Endometrium (tissue), 2 donors: ENCODE measurements around the gene COX19.
"Not testable (repeated sequence)": the region's sequence is repeated elsewhere in the genome, so short reads cannot be mapped to it uniquely, and the experiment has no call there.

Experiments
- FAIRE-seq: peaks from 2 replicates; lab custom pipeline; 2012; peaks lifted over from hg19 to GRCh38; lab: Jason Lieb, UNC
- donor health status: control.
- donor health status: control.

COX19 gene

DNA sequence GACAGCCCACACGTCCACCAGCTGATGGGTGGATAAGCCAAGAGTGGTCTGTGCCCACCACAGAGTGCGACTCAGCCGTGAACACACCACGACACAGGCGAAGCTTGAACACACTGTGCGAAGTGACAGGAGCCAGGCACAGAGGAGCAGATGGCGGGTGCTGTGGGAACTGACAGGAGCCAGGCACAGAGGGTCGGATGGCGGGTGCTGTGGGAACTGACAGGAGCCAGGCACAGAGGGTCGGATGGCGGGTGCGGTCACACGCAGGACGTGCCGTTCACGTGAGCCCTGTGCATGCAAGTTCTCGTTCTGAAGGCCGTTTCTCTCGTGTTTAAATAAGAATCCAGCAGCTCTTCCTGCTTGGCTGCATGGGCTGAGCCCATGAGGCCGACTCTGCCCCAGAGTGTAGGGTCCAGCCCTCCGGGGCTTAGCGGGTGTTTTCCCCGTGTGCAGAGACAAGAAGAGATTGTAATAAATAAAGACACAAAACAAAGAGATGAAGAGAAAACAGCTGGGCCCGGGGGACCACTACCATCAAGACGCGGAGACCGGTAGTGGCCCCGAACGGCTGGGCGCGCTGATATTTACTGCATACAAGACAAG lies 15.0 kb downstream of the COX19 start:
- no peak for FAIRE-seq

DNA sequence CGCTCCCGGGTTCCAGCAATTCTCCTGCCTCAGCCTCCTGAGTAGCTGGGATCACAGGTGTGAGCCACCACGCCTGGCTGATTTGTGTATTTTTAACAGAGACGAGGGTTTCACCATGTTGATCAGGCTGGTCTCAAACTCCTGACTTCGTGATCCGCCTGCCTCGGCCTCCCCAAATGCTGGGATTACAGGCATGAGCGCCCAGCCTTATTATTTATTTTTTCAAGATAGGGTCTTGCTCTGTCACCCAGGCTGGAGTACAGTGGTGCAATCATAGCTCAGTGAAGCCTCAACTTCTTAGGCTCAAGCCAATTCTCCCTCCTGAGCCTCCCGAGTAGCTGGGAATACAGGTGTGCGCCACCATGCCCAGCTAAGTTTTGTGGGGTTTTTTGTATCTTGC lies 15.6 kb downstream of the COX19 start:
- FAIRE-seq, result not testable (repeated sequence)

DNA sequence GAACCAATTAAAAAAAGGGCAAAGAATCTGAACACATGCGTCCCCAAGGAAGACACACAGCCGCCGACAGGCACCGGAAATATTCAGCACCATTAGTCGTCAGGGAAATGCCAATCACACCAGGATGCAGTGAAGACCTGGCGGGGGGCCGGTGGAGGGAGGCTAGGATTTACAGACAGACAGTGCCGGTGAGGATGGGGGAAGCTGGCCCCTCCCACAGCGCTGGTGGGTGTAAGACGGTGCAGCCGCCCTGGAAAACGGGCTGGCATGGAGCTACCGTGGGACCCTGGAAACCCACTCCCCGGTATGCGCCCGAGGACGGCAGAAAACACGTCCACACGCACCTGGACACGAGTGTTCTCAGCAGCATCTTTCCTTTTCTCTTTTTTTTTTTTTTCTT lies 16.1 kb downstream of the COX19 start:
- FAIRE-seq, result no peak

DNA sequence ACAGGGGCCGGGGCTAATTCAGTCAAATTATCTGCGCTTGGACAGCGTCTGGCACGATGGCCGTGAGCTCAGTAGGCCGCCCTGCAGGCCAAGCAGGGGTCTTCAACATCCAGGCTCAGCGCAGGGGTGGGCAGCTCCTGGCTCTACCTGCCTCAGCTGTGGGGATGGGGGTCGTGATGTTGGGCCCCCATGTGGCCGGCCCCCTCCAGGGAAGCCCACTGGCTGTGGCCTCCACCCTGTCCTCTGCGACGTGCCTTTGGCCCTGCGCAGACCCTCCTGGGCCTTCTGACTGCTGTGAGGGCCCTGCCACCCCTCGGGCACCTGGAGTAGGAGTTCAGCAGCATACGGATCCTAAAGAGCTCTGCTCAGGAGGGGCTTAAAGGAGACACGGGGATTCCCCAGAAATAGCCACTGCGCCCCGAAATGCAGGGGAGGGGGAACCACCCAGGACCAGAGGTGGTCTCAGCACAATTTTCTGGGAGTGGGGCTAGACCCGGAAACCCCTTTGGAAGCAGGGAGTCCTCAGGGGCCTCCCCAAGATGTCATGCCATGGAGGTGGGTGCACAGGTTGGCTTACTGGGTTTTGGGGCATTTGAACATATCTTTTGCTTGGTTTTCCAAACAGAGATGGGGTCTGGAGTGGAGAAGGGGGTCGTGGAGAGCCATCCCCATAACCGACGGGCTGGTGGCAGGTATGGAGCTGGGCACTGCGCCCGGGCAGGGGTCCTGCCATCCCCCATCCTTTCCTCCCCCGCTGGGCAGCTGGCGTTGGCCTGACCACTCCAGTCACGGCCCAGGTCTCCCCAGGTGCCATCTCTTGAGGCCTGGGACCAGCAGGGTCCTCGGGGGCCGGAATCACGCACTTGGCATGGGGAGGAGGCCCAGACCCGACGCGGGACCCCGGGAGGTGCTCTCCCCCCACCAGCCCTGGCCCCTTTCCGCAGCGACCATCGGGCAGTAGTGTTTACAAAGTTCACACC lies 16.8 kb downstream of the COX19 start:
- FAIRE-seq, result no peak

DNA sequence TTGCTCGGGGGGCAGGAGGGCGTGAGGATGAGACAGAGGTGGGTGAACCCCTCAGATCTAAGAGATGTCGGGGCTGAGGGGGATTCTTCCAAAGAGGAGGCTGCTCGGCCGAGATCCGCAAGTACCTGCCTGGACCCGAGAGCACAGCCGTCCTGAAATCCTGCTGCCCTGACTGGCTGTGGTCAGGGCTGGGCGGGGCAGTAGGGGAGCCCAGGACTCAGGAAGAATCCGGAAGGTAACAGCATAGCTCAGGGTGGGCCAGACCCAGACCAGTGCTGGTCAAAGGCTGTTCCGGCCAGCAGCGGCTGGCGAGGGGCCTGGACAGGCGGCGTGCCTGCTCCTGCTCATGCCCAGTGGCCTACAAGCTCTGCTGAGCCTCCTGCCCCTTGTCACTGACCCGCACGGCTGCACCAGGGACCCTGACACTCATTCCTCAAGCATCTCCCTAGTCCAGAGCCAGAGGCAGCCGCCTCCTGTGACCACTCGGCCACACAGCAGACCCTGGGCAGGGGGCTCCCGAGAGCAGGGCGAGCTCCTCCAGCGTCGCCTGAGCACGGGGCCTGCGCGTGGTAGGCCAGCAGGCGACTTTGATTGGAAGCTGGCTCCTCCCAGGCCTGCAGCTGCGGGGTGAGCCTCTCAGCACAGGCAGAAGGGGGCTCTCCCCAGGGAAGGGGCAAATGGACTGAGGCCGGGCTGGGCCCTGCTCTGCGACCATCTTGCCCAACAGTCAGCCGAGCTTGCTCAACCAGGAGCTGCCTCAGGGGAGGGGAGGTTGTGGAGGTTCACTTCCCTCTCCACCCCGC lies 17.7 kb downstream of the COX19 start:
- FAIRE-seq, result no peak

DNA sequence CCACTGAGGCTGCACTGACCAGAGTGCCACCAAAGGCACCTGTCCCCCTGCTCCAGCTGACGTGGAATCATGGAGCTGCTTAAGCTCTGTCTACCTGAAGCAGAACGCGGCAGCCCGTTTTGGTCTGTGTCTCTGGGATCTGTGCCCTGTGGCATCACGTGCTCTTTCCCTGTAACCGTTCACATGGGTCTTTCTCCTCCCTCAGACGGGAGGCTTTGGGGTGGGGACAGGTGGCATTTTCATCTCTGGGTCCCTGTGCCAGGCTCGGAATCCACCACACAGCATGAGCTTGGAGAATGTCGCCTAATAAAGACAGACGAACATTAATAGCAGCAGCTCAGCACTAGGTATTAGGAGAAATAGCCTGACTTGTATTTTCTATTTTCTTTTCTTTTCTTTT lies 19.3 kb downstream of the COX19 start:
- FAIRE-seq, result no peak

DNA sequence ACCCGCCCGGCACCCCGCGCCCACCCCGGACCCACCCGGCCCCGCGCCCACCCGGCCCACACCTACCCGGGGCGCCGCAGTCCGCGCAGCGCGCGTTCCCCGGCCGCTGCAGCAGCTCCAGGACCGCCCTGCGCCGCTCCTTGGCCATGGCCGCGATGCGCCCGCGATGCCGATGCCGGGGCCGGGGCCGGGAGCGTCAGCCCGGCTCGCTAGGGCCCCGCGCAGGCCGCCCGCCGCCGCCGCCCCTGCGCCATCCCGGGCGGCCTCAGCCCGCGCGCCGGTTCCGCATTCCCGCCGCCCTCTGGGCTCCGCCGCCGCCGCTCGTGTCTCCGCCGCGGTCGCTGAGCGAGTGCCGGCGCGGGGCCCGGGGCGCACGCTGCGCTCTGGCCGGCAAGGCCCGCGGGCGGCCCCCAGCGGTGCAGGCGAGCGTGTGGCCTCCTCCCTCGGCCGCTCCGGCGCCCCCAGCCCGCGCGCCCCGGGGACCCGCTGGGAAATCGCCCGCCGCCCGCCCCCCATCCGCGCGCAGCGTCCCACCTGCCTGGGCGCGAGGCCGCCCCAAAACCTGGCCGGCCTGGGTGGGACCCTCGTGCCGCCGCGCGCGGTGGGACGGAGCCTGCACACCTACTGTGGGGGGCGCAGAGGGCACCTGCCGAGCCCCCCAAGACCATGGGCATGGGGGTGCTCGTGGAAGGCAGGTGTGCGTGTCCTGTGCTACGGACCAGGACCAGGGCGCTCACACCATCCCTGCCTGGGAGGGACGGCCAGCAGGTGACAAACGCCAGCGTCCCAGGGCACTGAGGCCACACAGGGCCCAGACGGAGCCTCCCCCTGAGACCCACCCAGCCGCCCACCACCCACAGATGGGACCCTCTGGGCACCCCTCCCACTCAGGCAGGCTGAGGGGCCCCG lies 20.8 kb downstream of the COX19 start, which contains the start of gene ADAP1:
TSS of gene ADAP1 (minus strand) at position 351 of the 909 bp plus-strand sequence. CDS start at position 148, 203 bp downstream.
- FAIRE-seq, result no peak

DNA sequence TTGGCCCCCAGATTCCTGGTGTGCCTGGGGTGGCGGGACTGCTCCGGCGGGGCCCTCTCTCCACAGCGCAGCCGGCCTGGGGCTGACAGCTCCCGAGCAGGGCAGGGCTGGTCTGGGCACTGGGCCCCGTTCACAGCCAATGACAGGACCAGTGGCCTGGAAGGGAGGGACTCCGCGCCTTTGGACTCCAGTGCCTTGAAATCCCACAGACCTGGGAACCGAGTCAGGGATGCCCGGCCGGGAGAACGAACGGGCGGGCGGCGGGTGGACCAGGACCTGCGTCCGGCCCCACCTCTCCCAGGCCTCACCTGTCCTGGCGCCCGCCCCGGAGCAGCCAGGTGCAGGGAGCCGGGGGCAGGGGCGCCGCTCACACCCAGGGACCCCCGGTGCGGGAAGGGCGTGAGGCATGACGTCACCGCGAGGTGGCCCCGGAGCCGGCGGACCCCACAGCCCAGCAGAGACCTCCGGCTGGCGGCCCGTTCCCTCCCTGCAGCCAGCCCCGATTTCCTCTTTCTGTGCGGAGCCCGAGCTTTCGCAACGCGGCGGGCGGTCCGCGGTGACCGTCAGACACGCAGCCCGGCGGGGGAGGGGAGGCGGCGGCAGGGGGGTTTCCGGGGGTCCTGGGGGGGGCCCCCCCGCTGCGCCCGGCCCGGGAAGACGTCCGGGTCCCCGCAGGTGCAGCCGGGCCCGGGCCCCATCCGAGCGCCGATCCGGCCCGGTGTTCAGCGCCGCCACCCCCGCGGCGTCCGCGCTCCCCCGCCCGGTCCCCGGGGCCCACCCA lies 21.6 kb downstream of the COX19 start:
- no peak for FAIRE-seq

DNA sequence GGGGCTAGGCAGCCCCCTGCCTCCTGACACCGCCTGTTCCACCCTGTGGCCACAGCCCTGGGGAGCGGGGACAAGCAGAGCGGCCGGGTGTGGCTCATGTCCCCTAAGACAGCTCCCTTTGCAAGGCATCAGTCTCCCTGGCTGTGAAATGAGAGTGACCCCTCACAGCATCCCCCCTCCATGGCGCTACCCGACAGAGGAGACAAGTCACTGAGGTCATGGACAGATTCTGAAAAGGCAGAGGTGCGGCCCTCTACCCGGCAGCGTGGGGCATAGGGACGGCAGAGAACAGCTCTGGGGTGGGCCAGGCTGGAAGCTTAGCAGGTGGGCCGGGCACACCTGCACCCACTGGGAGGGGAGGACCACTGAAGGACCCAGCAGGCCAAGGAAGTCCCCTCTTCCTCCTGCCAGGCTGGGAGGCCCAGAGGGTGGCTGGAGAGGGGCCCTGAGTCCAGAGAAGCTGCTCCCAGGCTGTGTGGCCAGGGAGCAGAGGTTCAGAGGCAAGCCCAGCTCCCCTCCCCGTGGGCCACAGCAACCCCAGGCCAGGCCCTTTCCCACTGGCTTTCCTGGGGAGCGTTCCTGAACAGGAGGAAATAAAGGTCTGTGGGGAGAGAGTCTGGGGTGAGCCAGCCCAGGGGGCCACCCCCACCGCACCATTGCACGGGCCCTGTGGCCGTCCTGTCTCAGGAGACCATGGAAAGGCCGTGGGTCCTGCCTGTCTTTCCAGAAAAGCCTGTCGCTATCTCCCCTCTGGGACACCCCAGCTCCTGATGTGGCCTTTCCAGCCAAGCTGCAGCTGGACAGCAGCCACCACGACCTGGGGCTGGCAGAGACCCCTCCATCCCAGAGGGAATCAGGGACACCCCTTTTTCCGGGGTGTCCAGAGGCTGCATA lies 22.6 kb downstream of the COX19 start:
- FAIRE-seq, result no peak

DNA sequence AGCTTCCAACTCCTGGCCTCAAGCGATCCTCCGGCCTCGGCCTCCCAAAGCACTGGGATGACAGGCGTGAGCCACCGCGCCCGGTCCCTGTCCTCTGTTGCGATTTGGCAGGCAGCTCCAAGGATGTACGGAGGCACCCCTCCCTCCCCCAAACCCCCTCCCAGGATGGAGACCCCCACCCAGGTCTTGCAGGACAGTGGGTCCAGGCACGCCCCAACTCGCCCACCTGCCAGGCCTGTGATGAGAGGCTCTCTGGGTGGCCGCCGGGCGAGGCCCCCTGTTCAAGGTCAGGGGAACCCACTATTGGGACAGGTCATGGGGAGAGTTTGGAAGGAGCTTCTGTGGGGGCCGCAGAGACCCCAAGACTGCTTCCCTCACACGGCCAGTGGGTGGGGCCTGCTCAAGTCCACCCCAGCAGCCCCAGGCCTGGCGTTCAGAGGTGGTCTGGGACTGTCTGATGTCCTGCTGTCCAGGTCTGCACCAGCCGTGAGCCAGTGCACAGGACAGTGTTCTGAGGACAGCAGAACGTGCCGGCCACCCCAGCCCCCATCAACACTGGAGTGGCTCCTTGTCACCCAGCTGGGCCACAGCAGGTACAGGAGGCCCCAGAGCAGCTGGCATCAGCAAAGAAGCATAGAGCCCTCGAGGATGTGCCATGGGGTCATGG lies 23.3 kb downstream of the COX19 start:
- FAIRE-seq, result no peak

DNA sequence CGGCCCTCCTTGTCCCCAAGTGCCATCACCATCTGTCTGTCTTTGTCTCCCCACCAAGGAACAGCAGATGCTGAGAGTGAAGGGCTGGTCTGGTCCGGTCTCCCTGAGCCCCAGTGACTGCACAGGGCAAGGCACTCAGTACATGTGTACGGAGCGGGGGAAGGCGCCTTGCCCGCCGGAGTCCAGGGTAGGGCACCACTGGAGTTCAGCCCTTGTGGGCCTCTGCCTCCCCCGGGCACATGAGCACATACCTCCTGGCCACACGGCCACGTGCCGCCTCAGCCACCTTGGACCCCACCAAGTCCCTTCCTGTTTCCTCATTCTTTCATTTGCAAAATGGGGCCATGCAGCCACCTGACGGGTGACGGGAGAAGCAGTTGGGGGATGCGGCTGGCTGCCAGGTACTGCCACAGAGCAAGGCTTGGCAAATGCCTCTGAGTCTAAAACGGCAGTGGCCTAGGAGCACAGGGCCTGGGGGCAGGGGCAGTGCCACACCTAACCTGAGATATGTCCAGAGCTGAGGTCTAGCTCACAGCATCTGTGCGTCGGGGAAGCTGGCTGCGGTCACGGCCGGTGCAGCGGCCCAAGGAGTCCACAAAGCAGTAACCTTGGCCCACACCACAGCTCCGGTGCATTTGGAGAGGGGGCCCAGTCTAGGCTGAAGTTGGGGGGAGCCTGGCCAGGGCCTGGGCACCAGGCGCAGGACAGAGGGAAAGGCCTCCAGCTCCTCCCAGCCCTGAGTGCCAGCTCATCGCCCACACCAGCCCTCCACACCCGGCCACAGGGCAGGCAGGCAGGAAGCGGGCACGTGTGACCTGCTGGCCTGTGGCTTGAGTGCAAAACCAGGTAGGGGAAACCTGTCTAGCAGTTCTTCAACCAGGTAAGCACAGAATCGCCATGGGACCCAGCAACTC lies 26.1 kb downstream of the COX19 start:
- no peak for FAIRE-seq

DNA sequence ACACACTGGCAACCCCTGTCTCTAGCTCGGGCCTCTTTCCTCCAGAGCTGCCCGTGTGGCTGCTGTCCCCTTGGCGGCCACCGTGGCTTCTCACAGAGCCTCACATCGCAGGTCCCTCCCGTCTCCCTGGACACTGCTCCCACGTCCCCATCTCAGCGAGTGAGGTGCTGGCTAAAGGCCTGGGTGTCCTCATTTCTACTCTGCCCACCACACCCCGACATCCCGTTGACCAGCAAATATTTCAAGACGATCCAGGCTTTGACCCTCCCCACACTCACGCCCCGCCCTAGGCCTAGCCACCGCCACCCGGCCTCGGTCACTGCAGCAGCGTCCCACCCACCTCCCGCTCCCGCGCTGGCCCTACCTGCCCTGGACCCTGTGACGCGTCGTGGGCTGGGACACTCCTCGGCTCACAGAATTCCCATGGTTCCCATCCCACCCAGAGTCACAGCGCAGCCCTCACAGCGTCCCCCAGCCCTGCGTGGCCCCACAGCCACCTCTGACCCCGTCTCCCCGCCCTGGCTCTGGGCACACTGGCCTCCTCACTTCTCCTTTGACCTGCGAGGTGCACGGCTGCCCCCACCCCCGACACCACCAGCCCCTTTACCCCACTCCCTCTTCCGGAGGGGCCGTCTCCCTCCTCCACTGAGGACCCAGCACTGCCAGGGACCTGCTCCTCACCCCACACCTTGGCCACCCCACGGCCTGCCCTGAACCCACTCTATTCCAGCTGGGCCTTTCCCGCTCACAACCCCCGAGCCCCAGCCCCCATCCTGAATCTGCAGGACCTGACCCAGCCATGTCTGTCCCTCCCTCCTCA lies 27.7 kb downstream of the COX19 start:
- no peak for FAIRE-seq

DNA sequence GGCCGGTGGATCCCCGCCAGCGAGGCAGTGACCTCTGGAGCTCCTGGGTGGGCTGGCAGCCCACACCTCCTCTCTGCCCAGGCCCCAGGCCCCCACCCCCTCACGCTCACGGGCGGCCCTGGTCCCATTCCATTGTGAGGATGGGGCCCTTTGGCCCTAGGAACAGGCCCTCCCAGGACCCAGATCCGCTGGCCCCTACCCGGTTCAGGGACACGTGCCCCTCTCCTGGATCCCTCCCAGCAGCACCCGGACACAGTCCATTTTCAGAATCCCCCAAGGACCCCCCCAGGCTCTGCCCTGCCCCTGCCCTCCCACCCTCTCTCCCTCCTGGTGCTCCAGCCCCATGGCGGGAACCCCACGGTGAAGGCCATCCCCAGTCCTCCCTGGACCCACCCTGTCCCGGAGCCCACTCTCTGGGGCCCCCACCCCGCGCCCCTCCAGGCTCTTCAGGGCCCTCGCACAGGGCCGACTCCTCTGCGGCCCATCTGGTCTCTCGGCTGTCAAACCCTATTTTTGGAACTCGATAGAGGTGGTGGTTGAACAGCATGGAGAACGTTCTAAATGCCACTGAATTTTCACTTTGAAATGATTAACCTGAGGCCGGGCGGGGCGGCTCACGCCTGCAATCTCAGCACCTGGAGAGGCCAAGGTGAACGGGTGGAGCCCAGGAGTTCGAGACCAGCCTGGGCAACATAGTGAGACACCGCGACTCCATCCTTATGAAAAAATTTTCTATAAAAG lies 28.9 kb downstream of the COX19 start:
- FAIRE-seq, result no peak

DNA sequence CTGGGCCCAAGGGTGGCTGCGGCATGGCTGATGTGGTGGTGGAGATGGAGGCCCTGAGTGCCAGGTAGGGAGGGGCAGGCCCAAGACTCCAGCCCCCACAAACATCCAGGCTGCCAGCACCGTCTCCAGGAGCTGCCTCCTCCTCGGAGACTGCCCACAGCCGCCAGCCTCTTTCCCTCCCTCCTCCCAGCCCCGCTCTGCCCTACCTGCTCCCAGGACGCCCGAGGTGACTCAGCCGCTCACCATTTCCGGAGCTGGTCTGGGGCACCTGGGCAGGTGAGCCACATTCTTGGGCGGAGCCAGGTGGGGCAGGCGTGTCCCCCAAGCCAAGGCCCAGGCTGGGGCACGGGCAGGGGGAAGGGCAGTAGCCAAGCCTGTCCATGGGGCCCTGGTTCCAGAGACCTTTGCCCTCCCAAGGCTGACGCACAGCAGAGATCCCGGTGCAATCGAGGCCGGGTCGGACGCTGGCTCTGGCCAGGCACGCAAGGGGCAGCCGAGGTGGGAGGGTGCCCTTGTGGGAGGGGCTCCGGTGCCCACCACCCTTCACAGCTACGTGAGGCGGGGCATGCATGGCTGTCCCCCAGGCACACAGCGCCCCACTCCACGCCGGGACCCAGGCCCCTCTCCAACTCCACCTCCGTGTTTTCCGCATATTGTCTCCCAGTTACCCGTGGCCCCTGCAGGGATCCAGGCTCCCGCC lies 29.6 kb downstream of the COX19 start:
- FAIRE-seq, result no peak

DNA sequence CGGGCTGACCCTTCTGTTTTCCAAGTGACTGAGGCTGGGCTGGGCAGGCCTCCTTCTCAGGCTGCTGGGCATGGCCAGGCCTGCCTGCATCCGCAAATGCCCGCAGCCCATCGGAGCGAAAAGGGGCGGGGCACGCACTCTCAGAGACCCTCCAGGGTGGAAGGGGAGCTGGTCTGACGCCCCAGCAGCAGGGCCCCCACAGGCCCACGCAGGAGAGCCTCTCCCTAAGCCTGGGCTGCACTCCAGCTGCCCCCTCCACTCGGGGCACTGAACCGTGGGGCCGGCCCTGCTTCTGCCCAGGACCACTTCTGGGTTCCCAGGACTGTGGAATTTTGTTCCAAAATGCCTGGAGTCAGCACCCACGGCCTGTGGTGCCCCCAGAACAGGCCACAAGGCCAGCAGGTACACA lies 30.2 kb downstream of the COX19 start:
- no peak for FAIRE-seq

DNA sequence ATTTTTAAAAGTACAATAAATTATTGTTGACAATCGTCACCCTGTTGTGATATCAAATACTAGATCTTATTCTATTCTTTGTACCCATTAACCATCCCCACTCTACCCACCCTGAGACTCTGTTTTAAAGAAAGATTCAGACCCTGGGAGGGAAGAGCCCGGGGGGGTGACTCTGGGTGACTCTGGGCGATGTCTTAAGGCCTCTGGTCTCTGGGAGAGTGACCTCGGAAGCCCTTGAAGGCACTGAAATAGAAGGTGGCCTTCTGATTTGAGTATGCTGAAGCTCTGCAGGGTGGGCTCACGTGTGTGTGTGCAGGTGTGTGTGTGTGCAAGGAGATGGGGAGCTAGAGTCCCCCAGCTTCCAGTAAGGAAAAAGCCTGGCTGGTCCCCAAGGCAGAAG lies 30.6 kb downstream of the COX19 start:
- FAIRE-seq, result no peak
